IMR-90 (cell line): ENCODE measurements around the gene LZTS3. TPM values are rescaled to one million over a fixed set of nuclear protein-coding genes. Genes with fewer than 3 reads are reported as not detected.

Experiments used
- ATAC-seq: fragments of 200-7000 bp; cut with Tn5 transposase; 2 replicates; pipeline ENCODE4 v1.9.1; 2020; ENCODE audit warnings: low read depth, mild to moderate bottlenecking, moderate library complexity
- BruUV-seq: library from RNA; stranded (reverse); fragments of 400-500 nt; replicated peaks from 2 replicates; lab custom pipeline; 2021; lab: Mats Ljungman, UMichigan
- CTCF ChIA-PET: fragments of 300-600 bp; formaldehyde crosslinking; extraction: SDS; loops from one replicate; lab custom pipeline; 2021; ENCODE audit warnings: antibody characterized with exemption; lab: Yijun Ruan, JAX
- POLR2A ChIA-PET: fragments of 300-600 bp; sonication (Branson Sonifier 250); formaldehyde crosslinking; loops from one replicate; lab custom pipeline; 2022; ENCODE audit warnings: antibody characterized with exemption; ENCODE audit not compliant: unreplicated experiment; lab: Charles Lee
- DNase-seq: peaks from one replicate; pipeline ENCODE4 v3.0.0; 2013
- H2AFZ ChIP-seq: replicated peaks from 2 replicates; pipeline ENCODE3; 2013; ENCODE audit warnings: low read length, mild to moderate bottlenecking; ENCODE audit not compliant: poor library complexity
- H2AK5ac ChIP-seq: 2 replicates; pipeline ENCODE4 v1.6.1; 2013; ENCODE audit warnings: low read depth, low read length, inconsistent platforms
- H2AK9ac ChIP-seq: replicated peaks from 2 replicates; pipeline ENCODE3; 2013; ENCODE audit warnings: mild to moderate bottlenecking, low read depth, low read length, moderate library complexity; ENCODE audit not compliant: poor library complexity
- H2BK120ac ChIP-seq: 2 replicates; pipeline ENCODE4 v1.6.1; 2013; ENCODE audit warnings: low read depth, low read length, inconsistent platforms
- H2BK15ac ChIP-seq: 3 replicates; pipeline ENCODE4 v1.6.1; 2013; ENCODE audit warnings: low read depth, low read length, inconsistent platforms
- H2BK20ac ChIP-seq: 2 replicates; pipeline ENCODE4 v1.6.1; 2013; ENCODE audit warnings: low read depth, mild to moderate bottlenecking, inconsistent platforms, low read length, moderate library complexity
- H2BK5ac ChIP-seq: 2 replicates; pipeline ENCODE4 v1.6.1; 2013; ENCODE audit warnings: mild to moderate bottlenecking, low read depth, low read length, inconsistent platforms; ENCODE audit not compliant: poor library complexity, severe bottlenecking
- H3K14ac ChIP-seq: replicated peaks from 2 replicates; pipeline ENCODE4 v1.6.1; 2013; ENCODE audit warnings: low read depth, low read length, inconsistent platforms
- H3K18ac ChIP-seq: 2 replicates; pipeline ENCODE4 v1.6.1; 2013; ENCODE audit warnings: low read depth, low read length, control low read depth
- H3K23ac ChIP-seq: 2 replicates; pipeline ENCODE4 v1.6.1; 2013; ENCODE audit warnings: low read depth, low read length, inconsistent platforms
- H3K27ac ChIP-seq: 2 replicates; pipeline ENCODE4 v1.5.1; 2013; ENCODE audit warnings: mild to moderate bottlenecking, control low read depth, low read length; ENCODE audit not compliant: insufficient read depth
- H3K27me3 ChIP-seq: 2 replicates; pipeline ENCODE4 v1.6.1; 2013; ENCODE audit warnings: low read length; ENCODE audit not compliant: control insufficient read depth, insufficient read depth
- H3K36me3 ChIP-seq: 2 replicates; pipeline ENCODE4 v1.6.1; 2013; ENCODE audit warnings: low read length, mixed read lengths; ENCODE audit not compliant: control insufficient read depth, insufficient read depth
- H3K4ac ChIP-seq: 2 replicates; pipeline ENCODE4 v1.6.1; 2013; ENCODE audit warnings: low read depth, low read length, inconsistent platforms
- H3K4me1 ChIP-seq: 2 replicates; pipeline ENCODE4 v1.6.1; 2013; ENCODE audit warnings: low read length, mixed read lengths; ENCODE audit not compliant: control insufficient read depth, insufficient read depth
- H3K4me2 ChIP-seq: 2 replicates; pipeline ENCODE4 v1.6.1; 2013; ENCODE audit warnings: low read depth, mild to moderate bottlenecking, control low read depth, low read length, moderate library complexity
- H3K4me3 ChIP-seq: 2 replicates; pipeline ENCODE4 v1.5.1; 2013; ENCODE audit warnings: low read depth, mild to moderate bottlenecking, control low read depth, low read length, moderate library complexity; ENCODE audit not compliant: insufficient read depth
- H3K56ac ChIP-seq: 2 replicates; pipeline ENCODE4 v1.6.1; 2013; ENCODE audit warnings: low read length, inconsistent platforms; ENCODE audit not compliant: insufficient read depth; ENCODE audit errors: extremely low read depth
- H3K79me1 ChIP-seq, 2 experiments: 2 replicates each; pipeline ENCODE4 v1.6.1; 2013; ENCODE audit warnings: low read length in 2 of 2, inconsistent platforms in 1 of 2, low read depth in 1 of 2
- H3K9ac ChIP-seq: 2 replicates; pipeline ENCODE4 v1.6.1; 2013; ENCODE audit warnings: low read depth, low read length, control low read depth
- H3K9me1 ChIP-seq: 2 replicates; pipeline ENCODE4 v1.6.1; 2013; ENCODE audit warnings: low read length, inconsistent platforms; ENCODE audit not compliant: insufficient read depth
- H3K9me3 ChIP-seq: 2 replicates; pipeline ENCODE4 v1.6.1; 2013; ENCODE audit warnings: low read length; ENCODE audit not compliant: control insufficient read depth, insufficient read depth
- H4K20me1 ChIP-seq: 2 replicates; pipeline ENCODE4 v1.6.1; 2013; ENCODE audit warnings: low read length, inconsistent platforms; ENCODE audit not compliant: insufficient read depth
- H4K5ac ChIP-seq: 2 replicates; pipeline ENCODE4 v1.6.1; 2013; ENCODE audit warnings: mild to moderate bottlenecking, low read depth, low read length, control low read depth
- H4K8ac ChIP-seq, 2 experiments: 2 replicates each; pipeline ENCODE4 v1.6.1; 2013; ENCODE audit warnings: low read depth in 2 of 2, low read length in 2 of 2, control low read depth in 1 of 2, inconsistent platforms in 1 of 2
- H4K91ac ChIP-seq: 2 replicates; pipeline ENCODE4 v1.6.1; 2013; ENCODE audit warnings: low read depth, low read length, inconsistent platforms; ENCODE audit not compliant: insufficient read depth
- CEBPB ChIP-seq: IDR thresholded peaks from 2 replicates; pipeline ENCODE4 v1.6.1; 2012; ENCODE audit warnings: low read depth, low read length, improper control_type of control experiment
- FOS ChIP-seq: fragments of 150-350 bp; IDR thresholded peaks from 2 replicates; pipeline ENCODE4 v1.6.1; 2016; ENCODE audit warnings: low read depth, low read length
- MAFK ChIP-seq: IDR thresholded peaks from 2 replicates; pipeline ENCODE4 v1.6.1; 2012; ENCODE audit warnings: low read depth, low read length, improper control_type of control experiment
- MAZ ChIP-seq: IDR thresholded peaks from 2 replicates; pipeline ENCODE4 v1.6.1; 2012; ENCODE audit warnings: low read depth, mild to moderate bottlenecking, low read length, improper control_type of control experiment, moderate library complexity, borderline replicate concordance
- MXI1 ChIP-seq: IDR thresholded peaks from 2 replicates; pipeline ENCODE4 v1.6.1; 2012; ENCODE audit warnings: low read depth, mild to moderate bottlenecking, low read length, moderate library complexity, borderline replicate concordance
- NFE2L2 ChIP-seq: fragments of 150-350 bp; IDR thresholded peaks from 2 replicates; pipeline ENCODE4 v1.6.1; 2016; ENCODE audit warnings: low read depth, mild to moderate bottlenecking, low read length
- POLR2A ChIP-seq: IDR thresholded peaks from 2 replicates; pipeline ENCODE4 v1.6.1; 2012; ENCODE audit warnings: mild to moderate bottlenecking, low read depth, low read length
- RAD21 ChIP-seq: IDR thresholded peaks from 2 replicates; pipeline ENCODE4 v1.6.1; 2012; ENCODE audit warnings: low read length, improper control_type of control experiment
- RCOR1 ChIP-seq: IDR thresholded peaks from 2 replicates; pipeline ENCODE4 v1.6.1; 2012; ENCODE audit warnings: mild to moderate bottlenecking, low read length, improper control_type of control experiment; ENCODE audit not compliant: insufficient replicate concordance
- SMC3 ChIP-seq: fragments of 150-350 bp; IDR thresholded peaks from 2 replicates; pipeline ENCODE4 v1.6.1; 2016; ENCODE audit warnings: low read depth, mild to moderate bottlenecking, antibody characterized with exemption, low read length, moderate library complexity
- WGBS, 2 experiments: methylation state at CpG; one replicate each; pipeline versions ENCODE4 v1.1.5 to v1.1.7; 2013; ENCODE audit warnings: missing lambda C conversion rate in 2 of 2; ENCODE audit not compliant: insufficient read length in 1 of 2; ENCODE audit errors: extremely low coverage in 2 of 2; 5-methylcytosine and 5-hydroxymethylcytosine counted together
- dilution Hi-C: fragments of 300-500 bp; cut with HindIII; formaldehyde crosslinking; loops from one replicate; pipeline ENCODE4 v1.14.3; 2018; ENCODE audit warnings: low sequenced_read_pairs; ENCODE audit not compliant: unreplicated experiment
- in situ Hi-C: fragments of 300-500 bp; cut with MboI; formaldehyde crosslinking; loops from 3 replicates; pipeline ENCODE4 v1.14.3; 2019; ENCODE audit warnings: low sequenced_read_pairs, inconsistent platforms, mixed read lengths
- intact Hi-C: fragments of 100-400 bp; cut with micrococcal nuclease; formaldehyde crosslinking; loops from 2 replicates; pipeline ENCODE4 v1.10.0; 2022
- polyA plus RNA-seq, 3 experiments: library from polyadenylated mRNA; depleted of rRNA; stranded (reverse); fragments of >200 nt; gene quantifications; 2 replicates each; pipeline ENCODE4 v1.2.3, GENCODE V29; 2012; ENCODE audit warnings: low replicate concordance in 1 of 3
- total RNA-seq: library from RNA; depleted of rRNA; stranded (reverse); fragments of >200 nt; gene quantifications from 2 replicates; pipeline ENCODE4 v1.2.3, GENCODE V29; 2012
- TF ChIP-seq, protein P1 (sequence below): fragments of 150-350 bp; IDR thresholded peaks from 2 replicates; pipeline ENCODE4 v1.6.1; 2016; ENCODE audit warnings: low read depth, mild to moderate bottlenecking, low read length, moderate library complexity, borderline replicate concordance
- TF ChIP-seq, protein P2 (sequence below): fragments of 150-350 bp; IDR thresholded peaks from 2 replicates; pipeline ENCODE4 v1.6.1; 2017; ENCODE audit warnings: mild to moderate bottlenecking, antibody characterized with exemption, low read length, low read depth
- TF ChIP-seq, protein P3 (sequence below): conservative IDR thresholded peaks from 2 replicates; pipeline ENCODE4 v1.5.1; 2012; ENCODE audit warnings: mild to moderate bottlenecking, low read depth, low read length, improper control_type of control experiment

Gene LZTS3
- total and polyA plus RNA-seq, 2 of the 4 experiments (the other 2 are of a cell fraction), result 1.4 to 3.2 TPM

DNA sequence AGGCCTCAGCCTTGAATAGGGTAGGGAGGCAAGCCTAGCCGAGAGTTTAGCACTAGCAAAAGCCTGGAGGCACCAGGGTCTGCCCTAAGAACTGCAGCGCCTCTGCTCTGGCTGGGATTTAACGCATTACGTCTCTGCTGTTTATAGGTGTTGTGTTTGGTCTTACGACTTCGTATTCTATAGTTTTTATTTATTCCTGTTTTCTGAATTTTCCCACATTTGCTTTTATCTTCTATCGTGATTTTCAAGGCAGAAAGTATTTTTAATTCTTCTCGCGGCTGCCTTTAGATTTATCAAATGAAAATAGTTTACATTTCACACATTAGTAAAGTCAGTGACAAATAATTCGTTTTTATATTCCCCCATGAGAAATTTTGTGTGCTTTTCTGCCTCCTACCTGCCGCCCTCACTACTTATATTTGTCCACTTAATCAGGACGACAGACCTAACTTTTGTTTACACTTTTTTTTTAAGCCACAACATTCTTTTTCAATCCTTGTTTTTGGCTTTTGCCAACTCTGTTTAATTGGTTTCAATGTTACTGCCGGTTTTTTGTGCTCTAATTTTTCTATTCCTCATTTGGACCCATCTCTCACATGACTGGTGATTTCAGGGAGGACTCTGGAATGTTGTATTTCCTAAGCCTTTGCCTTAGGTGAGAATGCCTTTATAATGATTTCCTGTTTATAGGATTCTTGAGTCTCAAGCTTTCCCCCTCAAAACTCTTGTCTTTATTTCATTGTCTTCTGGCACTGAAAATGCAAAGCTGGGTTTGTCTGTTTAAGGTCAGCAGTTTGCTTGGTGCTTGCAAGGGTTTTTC is 1.3 kb upstream of the LZTS3 start:
- H3K18ac ChIP-seq, result peak overlapping the region; percentile 6; the same call in 1 of the 2 replicates
- intact Hi-C loops, result no loop called here
- CTCF ChIA-PET, result interaction anchor here (0.7 kb wide), 1 partner anchor 13 kb away, joined by 3 read pairs; no protein-coding TSS in a partner anchor
- in situ Hi-C loops, result no loop called here
- no peaks in the 10 kb centered on the region for H3K9me3 ChIP-seq
- no peaks in the 10 kb centered on the region; the same call in 1 of the 2 replicates for H3K4me1 ChIP-seq
- H4K91ac ChIP-seq, result no peak overlapping the region
- H2BK120ac ChIP-seq, result no peak overlapping the region; the same call in 1 of the 2 replicates
- peak overlapping the region; percentile 99 for H2AFZ ChIP-seq
- dilution Hi-C loops, result no loop called here
- peak overlapping the region; percentile 90 for H2AK9ac ChIP-seq
- no peaks in the 10 kb centered on the region for H4K20me1 ChIP-seq
- H2BK15ac ChIP-seq, result no peak overlapping the region
- H3K9ac ChIP-seq, result peak overlapping the region; percentile 75
- H2BK5ac ChIP-seq, result no peak overlapping the region
- peak overlapping the region; percentile 76 for H3K14ac ChIP-seq
- H3K27me3 ChIP-seq, result peaks cover 17% of the 10 kb centered on the region
- H4K5ac ChIP-seq, result 0 out of 2 replicates have a peak overlapping the region, but pooled peaks have one; percentile 6
- H3K23ac ChIP-seq, result peak overlapping the region; percentile 96
- H4K8ac ChIP-seq, result peak overlapping the region; percentile 56 to 68; a peak in 3 of 4 replicates
- 0 out of 2 replicates have a peak overlapping the region, but pooled peaks have one; percentile 15 for H2AK5ac ChIP-seq
- ATAC-seq, result no peak
- no peaks in the 10 kb centered on the region for H3K9me1 ChIP-seq
- 7% methylated on average over 3 of the region's 13 CpGs; no CpG with 5 or more reads in 1 of the 2 experiments for WGBS, 2 experiments
- H2BK20ac ChIP-seq, result no peak overlapping the region
- peaks cover 0 to 8% of the 10 kb centered on the region in 2 experiments; a peak in 2 of 4 replicates for H3K79me1 ChIP-seq
- peak overlapping the region; percentile 7; the same call in 1 of the 2 replicates for H3K56ac ChIP-seq
- H3K4ac ChIP-seq, result peak overlapping the region; percentile 79
- H3K36me3 ChIP-seq, result no peaks in the 10 kb centered on the region
- H3K4me2 ChIP-seq, result peak overlapping the region; percentile 89
- H3K27ac ChIP-seq, result peak overlapping the region; percentile 13; the same call in 1 of the 2 replicates
- POLR2A ChIA-PET, result no interaction called here
- H3K4me3 ChIP-seq, result peak overlapping the region; percentile 91
- peak; percentile 11 for DNase-seq
- no TSS peak for BruUV-seq
- TF ChIP-seq NFE2L2 (no peak), POLR2A (no peak), RAD21 (no peak), FOS (no peak), CEBPB (no peak), SMC3 (no peak), RCOR1 (no peak), MAZ (no peak), MXI1 (no peak), MAFK (no peak)
- TF ChIP-seq, protein P1, sequence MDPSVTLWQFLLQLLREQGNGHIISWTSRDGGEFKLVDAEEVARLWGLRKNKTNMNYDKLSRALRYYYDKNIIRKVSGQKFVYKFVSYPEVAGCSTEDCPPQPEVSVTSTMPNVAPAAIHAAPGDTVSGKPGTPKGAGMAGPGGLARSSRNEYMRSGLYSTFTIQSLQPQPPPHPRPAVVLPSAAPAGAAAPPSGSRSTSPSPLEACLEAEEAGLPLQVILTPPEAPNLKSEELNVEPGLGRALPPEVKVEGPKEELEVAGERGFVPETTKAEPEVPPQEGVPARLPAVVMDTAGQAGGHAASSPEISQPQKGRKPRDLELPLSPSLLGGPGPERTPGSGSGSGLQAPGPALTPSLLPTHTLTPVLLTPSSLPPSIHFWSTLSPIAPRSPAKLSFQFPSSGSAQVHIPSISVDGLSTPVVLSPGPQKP, result no peak
- TF ChIP-seq, protein P2, sequence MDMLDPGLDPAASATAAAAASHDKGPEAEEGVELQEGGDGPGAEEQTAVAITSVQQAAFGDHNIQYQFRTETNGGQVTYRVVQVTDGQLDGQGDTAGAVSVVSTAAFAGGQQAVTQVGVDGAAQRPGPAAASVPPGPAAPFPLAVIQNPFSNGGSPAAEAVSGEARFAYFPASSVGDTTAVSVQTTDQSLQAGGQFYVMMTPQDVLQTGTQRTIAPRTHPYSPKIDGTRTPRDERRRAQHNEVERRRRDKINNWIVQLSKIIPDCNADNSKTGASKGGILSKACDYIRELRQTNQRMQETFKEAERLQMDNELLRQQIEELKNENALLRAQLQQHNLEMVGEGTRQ, result no peak
- TF ChIP-seq, protein P3, sequence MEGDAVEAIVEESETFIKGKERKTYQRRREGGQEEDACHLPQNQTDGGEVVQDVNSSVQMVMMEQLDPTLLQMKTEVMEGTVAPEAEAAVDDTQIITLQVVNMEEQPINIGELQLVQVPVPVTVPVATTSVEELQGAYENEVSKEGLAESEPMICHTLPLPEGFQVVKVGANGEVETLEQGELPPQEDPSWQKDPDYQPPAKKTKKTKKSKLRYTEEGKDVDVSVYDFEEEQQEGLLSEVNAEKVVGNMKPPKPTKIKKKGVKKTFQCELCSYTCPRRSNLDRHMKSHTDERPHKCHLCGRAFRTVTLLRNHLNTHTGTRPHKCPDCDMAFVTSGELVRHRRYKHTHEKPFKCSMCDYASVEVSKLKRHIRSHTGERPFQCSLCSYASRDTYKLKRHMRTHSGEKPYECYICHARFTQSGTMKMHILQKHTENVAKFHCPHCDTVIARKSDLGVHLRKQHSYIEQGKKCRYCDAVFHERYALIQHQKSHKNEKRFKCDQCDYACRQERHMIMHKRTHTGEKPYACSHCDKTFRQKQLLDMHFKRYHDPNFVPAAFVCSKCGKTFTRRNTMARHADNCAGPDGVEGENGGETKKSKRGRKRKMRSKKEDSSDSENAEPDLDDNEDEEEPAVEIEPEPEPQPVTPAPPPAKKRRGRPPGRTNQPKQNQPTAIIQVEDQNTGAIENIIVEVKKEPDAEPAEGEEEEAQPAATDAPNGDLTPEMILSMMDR, result no peak
